HUDEP-2 (cell line): ENCODE results near the gene ZFYVE9.
"Not testable (repeated sequence)": the region's sequence is repeated elsewhere in the genome, so short reads cannot be mapped to it uniquely, and the experiment has no call there.

Experiments
- DNase-seq, 76 experiments: peaks; one replicate each; lab custom pipeline; 2025; ENCODE audit not compliant: unreplicated experiment in 76 of 76; lab: John Stamatoyannopoulos, UW

ZFYVE9 gene

GRCh38 chr1:52182874-52183400, 41.0 kb downstream of the ZFYVE9 start:
- DNase-seq = no peak

DNA sequence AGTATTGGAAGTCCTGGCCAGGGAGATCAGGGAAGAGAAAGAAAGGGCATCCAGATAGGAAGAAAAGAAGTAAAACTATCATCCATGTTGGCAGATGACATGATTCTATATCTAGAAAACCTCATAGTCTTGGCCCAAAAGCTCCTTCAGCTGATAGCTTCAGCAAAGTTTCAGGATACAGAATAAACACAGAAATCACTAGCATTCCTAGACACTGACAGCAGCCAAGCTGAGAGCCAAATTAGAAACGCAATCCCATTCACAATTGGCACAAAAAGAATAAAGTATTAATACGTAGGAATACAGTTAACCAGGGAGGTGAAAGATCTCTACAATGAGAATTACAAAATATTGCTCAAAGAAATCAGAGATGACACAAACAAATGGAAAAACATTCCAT, 44.6 kb downstream of the ZFYVE9 start:
- DNase-seq = no peak

GRCh38 chr1:52189898-52190480, 48.1 kb downstream of the ZFYVE9 start:
- no peak for DNase-seq

- no peak for DNase-seq
These were observed 48.8 kb downstream of the ZFYVE9 start for GRCh38 chr1:52190500-52191252.

DNA sequence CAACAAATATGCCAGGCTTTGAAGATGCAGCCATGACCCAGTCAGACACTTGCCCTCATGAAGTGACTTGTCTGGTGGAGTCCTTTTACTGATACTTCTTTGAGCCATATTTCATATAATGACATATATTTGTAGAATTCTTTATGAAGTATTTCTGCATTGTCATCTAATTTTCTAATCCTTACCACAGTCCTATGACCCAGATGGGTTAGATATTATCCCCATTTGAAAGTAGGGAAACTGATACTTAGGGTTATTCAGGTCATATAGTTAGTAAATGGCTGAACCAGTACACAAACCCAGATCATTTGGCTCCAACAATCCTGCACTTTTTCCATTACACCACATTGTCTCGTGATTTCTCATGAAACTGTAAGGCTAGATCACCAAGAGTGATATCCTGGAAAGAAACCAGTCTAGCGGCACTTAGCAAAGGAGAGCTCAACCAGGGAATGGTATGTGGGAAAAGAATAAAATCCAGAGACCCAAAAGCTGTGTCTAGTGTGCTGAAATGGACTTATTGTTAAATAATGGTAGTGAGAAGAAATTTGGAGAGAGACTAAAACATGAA, 49.6 kb downstream of the ZFYVE9 start:
- no peak for DNase-seq

- DNase-seq = no peak
These were observed 50.1 kb downstream of the ZFYVE9 start for GRCh38 chr1:52192024-52192423.

DNA sequence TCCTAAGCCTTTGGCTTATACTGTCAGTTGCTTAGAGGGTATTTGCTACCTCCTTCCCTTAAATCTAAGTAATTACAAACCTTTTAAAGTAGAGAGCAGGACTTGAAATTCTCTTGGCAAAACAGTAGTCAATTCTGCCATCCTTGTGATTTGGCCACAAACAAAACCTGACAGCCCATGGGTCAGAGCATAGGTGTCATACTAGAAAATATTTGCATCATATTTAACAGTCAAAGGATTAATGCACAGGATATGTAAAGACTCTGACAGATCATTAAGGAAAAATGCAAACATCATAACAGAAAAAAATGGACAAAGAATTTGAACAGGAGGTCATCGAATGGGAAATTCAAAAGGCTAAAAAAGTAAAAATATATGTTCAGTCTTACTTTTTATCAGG, 50.5 kb downstream of the ZFYVE9 start:
- DNase-seq = no peak

DNA sequence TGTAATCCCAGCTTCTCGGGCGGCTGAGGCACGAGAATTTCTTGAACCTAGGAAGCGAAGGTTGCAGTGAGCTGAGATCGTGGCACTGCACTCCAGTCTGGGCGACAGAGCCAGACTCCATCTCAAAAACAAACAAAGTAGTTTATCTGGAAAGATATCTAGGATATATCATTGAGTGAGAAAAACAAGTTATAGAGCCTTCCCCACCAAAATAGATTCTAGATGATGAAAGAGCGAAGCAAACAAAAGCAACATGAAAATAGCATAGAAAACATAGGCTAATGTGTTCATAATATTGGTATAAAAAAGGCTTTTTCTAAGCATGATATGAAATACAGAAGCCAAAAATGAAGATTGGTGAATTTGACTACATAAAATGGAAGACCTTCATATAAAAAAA, 52.1 kb downstream of the ZFYVE9 start:
- no peak for DNase-seq

DNA sequence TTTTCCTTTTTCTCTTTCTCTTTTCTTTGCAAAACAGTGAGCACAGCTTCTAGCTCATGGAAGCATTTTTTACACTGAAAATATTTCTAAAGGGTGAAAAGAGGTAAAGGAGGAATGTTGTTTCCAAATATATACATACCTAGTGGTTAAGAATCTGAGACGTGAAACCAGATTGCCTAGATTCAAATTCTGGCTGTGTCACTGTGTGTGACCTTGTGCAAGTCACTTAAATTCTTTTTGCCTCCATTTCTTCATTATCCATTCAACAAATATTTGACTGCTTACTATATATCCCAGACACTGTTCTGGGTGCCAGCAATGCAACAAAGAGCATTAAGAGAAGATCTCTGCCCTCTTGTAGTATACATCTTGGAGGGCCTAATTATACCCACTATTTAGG, 53.3 kb downstream of the ZFYVE9 start:
- DNase-seq = no peak

DNA sequence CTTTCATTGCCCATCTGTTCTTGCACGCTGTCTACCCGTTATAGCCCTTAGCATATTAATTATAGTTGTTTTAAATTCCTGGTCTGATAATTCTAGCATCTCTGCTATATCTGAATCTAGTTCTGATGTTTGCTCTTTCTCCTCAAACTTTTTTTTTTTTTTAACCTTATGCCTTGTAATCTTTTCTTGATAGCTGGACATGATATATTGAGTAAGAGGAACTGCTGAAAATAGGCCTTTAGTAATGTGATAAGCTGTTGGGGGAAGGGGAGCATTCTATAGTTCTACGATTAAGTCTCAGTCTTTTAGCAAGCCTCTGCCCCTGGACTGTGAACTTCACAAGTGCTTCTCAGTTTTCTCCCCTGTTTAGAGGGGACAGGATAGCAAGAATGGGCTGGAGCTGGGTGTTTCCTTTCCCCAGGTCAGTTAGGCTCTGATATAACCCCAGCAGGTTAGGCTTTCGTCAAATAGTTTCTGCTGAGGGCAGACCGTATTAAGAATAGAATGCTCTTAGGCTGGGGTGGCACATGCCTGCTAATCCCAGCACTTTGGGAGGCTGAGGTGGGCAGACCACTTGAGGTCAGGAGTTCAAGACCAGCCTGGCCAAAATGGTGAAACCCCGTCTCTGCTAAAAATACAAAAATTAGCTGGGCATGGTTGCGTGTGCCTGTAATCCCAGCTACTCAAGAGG, 62.2 kb downstream of the ZFYVE9 start:
- DNase-seq = peak in 12 of 76 experiments; percentile 1 to 38 (median 16)

- no peak for DNase-seq
These were observed 62.8 kb downstream of the ZFYVE9 start for GRCh38 chr1:52204696-52205095.

- DNase-seq = not testable (repeated sequence)
These were observed 64.8 kb downstream of the ZFYVE9 start for GRCh38 chr1:52206686-52207085.

GRCh38 chr1:52209429-52209828, 67.5 kb downstream of the ZFYVE9 start:
- no peak for DNase-seq

- no peak for DNase-seq
These were observed 68.2 kb downstream of the ZFYVE9 start for GRCh38 chr1:52210044-52210443.

- DNase-seq = no peak
These were observed 75.1 kb downstream of the ZFYVE9 start for GRCh38 chr1:52216907-52217458.

GRCh38 chr1:52225174-52225573, 83.3 kb downstream of the ZFYVE9 start:
- DNase-seq = no peak

DNA sequence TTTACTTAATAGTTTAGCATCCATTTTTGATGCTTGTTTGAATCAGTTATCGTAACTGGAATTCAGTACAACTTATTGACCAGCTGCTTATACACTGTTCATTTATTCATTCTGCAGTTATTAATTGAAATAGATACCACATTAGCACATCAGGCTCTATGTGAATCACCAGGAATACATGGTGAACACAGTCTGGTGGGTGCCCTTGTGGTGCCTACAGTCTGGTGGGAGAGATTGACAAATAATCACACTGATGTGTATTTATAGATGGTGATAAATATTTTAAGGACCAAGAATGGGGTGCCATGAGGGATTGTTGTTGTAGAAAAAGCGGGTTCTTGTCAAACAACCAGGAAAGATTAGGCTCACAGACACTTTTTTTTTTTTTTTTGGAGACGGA, 87.6 kb downstream of the ZFYVE9 start:
- DNase-seq = no peak

DNA sequence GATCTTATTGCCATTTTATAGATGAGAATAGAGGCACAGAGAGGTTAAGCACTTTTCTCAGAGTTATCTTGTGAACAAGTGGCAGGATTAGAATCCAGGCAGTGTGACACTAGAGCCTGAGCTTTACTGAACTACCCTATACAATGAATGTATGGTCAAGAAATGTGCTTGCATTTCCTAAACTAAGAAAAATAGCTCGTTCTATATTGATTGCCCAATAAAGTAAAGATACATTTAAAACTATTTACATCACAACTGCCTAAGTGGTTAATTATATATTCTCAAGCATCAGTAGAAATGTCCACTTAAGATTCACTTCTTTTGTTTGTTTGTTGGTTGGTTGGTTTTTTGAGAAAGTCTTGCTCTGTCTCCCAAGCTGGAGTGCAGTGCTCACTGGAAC, 91.6 kb downstream of the ZFYVE9 start:
- no peak for DNase-seq

- no peak for DNase-seq
These were observed 92.1 kb downstream of the ZFYVE9 start for GRCh38 chr1:52234014-52234413.

DNA sequence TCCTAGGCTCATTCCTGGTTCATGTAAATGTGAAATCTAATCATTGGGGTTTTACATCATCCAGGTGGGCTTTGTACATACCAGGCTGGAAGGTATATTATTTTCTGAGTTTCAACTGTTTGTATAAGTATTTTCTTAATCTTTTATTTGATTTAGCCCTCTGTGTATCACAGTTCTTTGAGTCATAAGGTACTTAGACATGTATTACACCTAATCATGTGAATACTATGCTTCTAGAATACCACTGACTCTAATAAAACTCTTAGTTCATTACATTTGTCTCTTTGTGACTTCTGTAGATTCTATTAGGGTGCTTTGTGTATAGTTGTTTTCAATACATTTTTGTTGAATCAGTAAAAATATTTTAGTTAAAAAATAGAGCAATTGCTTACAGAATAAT, 92.8 kb downstream of the ZFYVE9 start:
- DNase-seq = no peak

DNA sequence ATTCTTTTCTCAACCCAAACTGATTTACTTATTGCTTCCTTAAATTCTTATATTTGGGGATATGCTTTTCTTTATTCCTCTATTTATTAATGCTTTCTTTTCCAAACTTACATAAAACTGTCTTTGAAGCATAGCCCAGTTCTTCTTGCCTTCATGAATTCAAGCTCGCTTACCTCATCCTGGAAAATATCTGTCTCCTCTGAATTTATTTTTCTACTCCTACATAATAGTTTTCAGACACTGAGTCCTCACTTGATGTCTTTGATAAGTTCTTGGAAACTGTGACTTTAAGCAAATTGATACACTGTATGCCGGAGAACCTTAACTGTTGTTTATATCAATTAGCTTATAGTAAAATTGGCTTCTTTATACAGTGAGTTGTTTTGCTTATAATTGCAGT, 93.8 kb downstream of the ZFYVE9 start:
- no peak for DNase-seq
